CD4-positive, alpha-beta T cell (primary cell): ENCODE data around the gene SFTPD. TPM values are rescaled to one million over a fixed set of nuclear protein-coding genes. Genes with fewer than 3 reads are reported as not detected.

Experiments used
- ATAC-seq: fragments of 200-7000 bp; cut with Tn5 transposase; one replicate; pipeline ENCODE4 v1.10.0; 2022; ENCODE audit warnings: mild to moderate bottlenecking; ENCODE audit not compliant: poor library complexity
- CTCF ChIA-PET: fragments of 350-600 bp; sonication (Branson Sonifier 250); formaldehyde crosslinking; loops from one replicate; lab custom pipeline; 2021; ENCODE audit warnings: antibody characterized with exemption, inconsistent platforms; lab: Charles Lee
- POLR2A ChIA-PET: fragments of 350-600 bp; sonication (Branson Sonifier 250); formaldehyde crosslinking; loops from one replicate; lab custom pipeline; 2021; ENCODE audit warnings: antibody characterized with exemption, inconsistent platforms; lab: Charles Lee
- DNase-seq, 14 experiments: peaks; one replicate each; pipeline ENCODE4 v3.0.0-alpha.2; 2013 to 2020; ENCODE audit warnings: mixed read lengths in 2 of 14
- H3K27ac ChIP-seq, 2 donors: one replicate each; pipeline versions ENCODE4 v1.5.1 to v1.7.0; 2013; ENCODE audit warnings: low read length in 2 of 2, low read depth in 1 of 2, mild to moderate bottlenecking in 1 of 2
- H3K27me3 ChIP-seq, 2 experiments: 1 replicate in 1 of 2; 2 replicates in 1 of 2; pipeline versions ENCODE4 v1.6.1 to v1.7.0; 2013; ENCODE audit warnings: low read length in 2 of 2, control low read depth in 1 of 2, mild to moderate bottlenecking in 1 of 2, moderate library complexity in 1 of 2; ENCODE audit not compliant: insufficient read depth in 2 of 2, control insufficient read depth in 1 of 2
- H3K36me3 ChIP-seq: one replicate; pipeline ENCODE4 v1.6.1; 2013; ENCODE audit warnings: low read length, control low read depth; ENCODE audit not compliant: insufficient read depth
- H3K4me1 ChIP-seq: one replicate; pipeline ENCODE4 v1.6.1; 2013; ENCODE audit warnings: low read length, control low read depth; ENCODE audit not compliant: insufficient read depth
- H3K4me3 ChIP-seq: one replicate; pipeline ENCODE4 v1.5.1; 2013; ENCODE audit warnings: mild to moderate bottlenecking, low read length, moderate library complexity
- H3K9me3 ChIP-seq, 2 experiments: 1 replicate in 1 of 2; 2 replicates in 1 of 2; pipeline versions ENCODE4 v1.6.1 to v1.7.0; 2013; ENCODE audit warnings: low read length in 2 of 2, mild to moderate bottlenecking in 2 of 2, control low read depth in 1 of 2, moderate library complexity in 1 of 2; ENCODE audit not compliant: control insufficient read depth in 1 of 2, insufficient read depth in 1 of 2
- H3K27ac Mint-ChIP-seq: one replicate; pipeline ENCODE4 v1.8.0; 2020; ENCODE audit warnings: mixed read lengths
- H3K27me3 Mint-ChIP-seq: one replicate; pipeline ENCODE4 v1.8.0; 2021; ENCODE audit warnings: mixed read lengths
- H3K36me3 Mint-ChIP-seq: one replicate; pipeline ENCODE4 v1.8.0; 2021; ENCODE audit warnings: low read depth, mixed read lengths
- H3K4me1 Mint-ChIP-seq: one replicate; pipeline ENCODE4 v1.8.0; 2021; ENCODE audit warnings: low read depth, mixed read lengths
- H3K4me3 Mint-ChIP-seq: one replicate; pipeline ENCODE4 v1.8.0; 2020; ENCODE audit warnings: mild to moderate bottlenecking, mixed read lengths
- H3K9me3 Mint-ChIP-seq: one replicate; pipeline ENCODE4 v1.8.0; 2020; ENCODE audit warnings: mixed read lengths
- CTCF ChIP-seq: fragments of 200-600 bp; IDR thresholded peaks from one replicate; pipeline ENCODE4 v1.8.0; 2022; ENCODE audit warnings: antibody characterized with exemption, mild to moderate bottlenecking
- intact Hi-C, 2 experiments: fragments of 100-400 bp; cut with DNase I in 1 of 2; cut with micrococcal nuclease in 1 of 2; formaldehyde crosslinking; loops; one replicate each; pipeline versions ENCODE4 v1.15.1 to v1.9.0; 2023 to 2025; cut with DNase I, micrococcal nuclease
- total RNA-seq, 174 experiments: library from RNA in 2 of 174; stranded (reverse) in 2 of 174; gene quantifications; one replicate each; pipeline ENCODE4 v1.2.3 and lab custom pipeline; 2021 to 2026

Gene SFTPD
- total RNA-seq, 2 experiments from 2014 or later, result not detected

GRCh38 chr10:79976999-79977398 is 28.1 kb upstream of the SFTPD start:
- Histone ChIP-seq H3K36me3 (no peaks in the 10 kb centered on the region), H3K9me3 (peaks cover 0 to 6% of the 10 kb centered on the region in 2 experiments), H3K27ac (no peak overlapping the region), H3K4me3 (no peak overlapping the region), H3K27me3 (peaks cover 12 to 43% of the 10 kb centered on the region in 2 experiments), H3K4me1 (peaks cover 4% of the 10 kb centered on the region)
- H3K4me1 Mint-ChIP-seq, result peaks cover 8% of the 10 kb centered on the region
- ChIA-PET CTCF (interaction anchor here (0.6 kb wide), 1 partner anchor 282 kb away, joined by 3 read pairs; no protein-coding TSS in a partner anchor), POLR2A (no interaction called here)
- H3K9me3 Mint-ChIP-seq, result no peaks in the 10 kb centered on the region
- no peak for TF ChIP-seq CTCF
- no peak overlapping the region for H3K27ac Mint-ChIP-seq
- H3K36me3 Mint-ChIP-seq, result no peaks in the 10 kb centered on the region
- intact Hi-C loops, result no loop called here
- H3K4me3 Mint-ChIP-seq, result no peak overlapping the region
- DNase-seq, result no peak
- H3K27me3 Mint-ChIP-seq, result peaks cover 78% of the 10 kb centered on the region
- no peak for ATAC-seq

GRCh38 chr10:79970062-79970461 is 21.2 kb upstream of the SFTPD start:
- no peak overlapping the region for H3K27ac ChIP-seq
- H3K9me3 ChIP-seq, result no peaks in the 10 kb centered on the region
- H3K27me3 Mint-ChIP-seq, result peaks cover 31% of the 10 kb centered on the region
- CTCF ChIA-PET, result no interaction called here
- peaks cover 0 to 3% of the 10 kb centered on the region in 2 experiments for H3K27me3 ChIP-seq
- no peak for DNase-seq
- H3K27ac Mint-ChIP-seq, result no peak overlapping the region
- no peak overlapping the region for H3K4me3 ChIP-seq
- POLR2A ChIA-PET, result no interaction called here
- no peak for TF ChIP-seq CTCF
- no peaks in the 10 kb centered on the region for H3K4me1 ChIP-seq
- intact Hi-C loops, result no loop called here
- H3K36me3 ChIP-seq, result no peaks in the 10 kb centered on the region
- H3K4me3 Mint-ChIP-seq, result no peak overlapping the region
- peaks cover 12% of the 10 kb centered on the region for H3K9me3 Mint-ChIP-seq
- H3K36me3 Mint-ChIP-seq, result no peaks in the 10 kb centered on the region
- no peak for ATAC-seq
- H3K4me1 Mint-ChIP-seq, result no peaks in the 10 kb centered on the region

- no peak overlapping the region for H3K4me3 ChIP-seq
- Mint-ChIP-seq H3K4me1 (no peaks in the 10 kb centered on the region), H3K27me3 (no peaks in the 10 kb centered on the region), H3K36me3 (no peaks in the 10 kb centered on the region), H3K4me3 (no peak overlapping the region), H3K9me3 (peaks cover 5% of the 10 kb centered on the region), H3K27ac (no peak overlapping the region)
- no peaks in the 10 kb centered on the region for H3K4me1 ChIP-seq
- H3K9me3 ChIP-seq, result peaks cover 6 to 9% of the 10 kb centered on the region in 2 experiments
- intact Hi-C loops, result no loop called here
- peaks cover 0 to 5% of the 10 kb centered on the region in 2 experiments for H3K27me3 ChIP-seq
- CTCF ChIA-PET, result no interaction called here
- no peaks in the 10 kb centered on the region for H3K36me3 ChIP-seq
- H3K27ac ChIP-seq, result no peak overlapping the region
- no peak for TF ChIP-seq CTCF
- DNase-seq (no peak), ATAC-seq (no peak)
- POLR2A ChIA-PET, result no interaction called here
Observed at GRCh38 chr10:79947787-79948424, 999 bp downstream of the SFTPD start.
